Gastrocnemius medialis (tissue), 4 donors: ENCODE measurements around the gene ATG2A. TPM values are rescaled to one million over a fixed set of nuclear protein-coding genes. Genes with fewer than 3 reads are reported as not detected.

ENCODE experiments used
- ATAC-seq, 2 donors: fragments of 150-250 bp; one replicate each; pipeline ENCODE4 v1.9.1; 2016
- DNase-seq, 2 donors: peaks; one replicate each; pipeline ENCODE4 v3.0.0-alpha.2; 2019
- H3K27ac ChIP-seq, 4 donors: fragments of 200-600 bp; sonication (generic); 1 replicate in 1 of 4; 2 replicates in 3 of 4; pipeline ENCODE4 v1.5.1; 2016 to 2018; ENCODE audit warnings: mild to moderate bottlenecking in 2 of 4, moderate library complexity in 1 of 4
- H3K27me3 ChIP-seq, 3 donors: fragments of 200-600 bp; sonication (generic) in 2 of 3; 1 replicate in 1 of 3; 2 replicates in 2 of 3; pipeline versions ENCODE4 v1.5.1 to v1.6.0; 2016 to 2019; ENCODE audit warnings: mild to moderate bottlenecking in 1 of 3, moderate library complexity in 1 of 3
- H3K36me3 ChIP-seq, 2 donors: fragments of 200-600 bp; sonication (generic) in 1 of 2; one replicate each; pipeline ENCODE4 v1.5.1; 2017 to 2018
- H3K4me1 ChIP-seq, 2 donors: fragments of 200-600 bp; sonication (generic) in 1 of 2; one replicate each; pipeline ENCODE4 v1.5.1; 2016 to 2017; ENCODE audit warnings: mild to moderate bottlenecking in 2 of 2
- H3K4me3 ChIP-seq, 4 donors: fragments of 200-600 bp; sonication (generic) in 3 of 4; 1 replicate in 1 of 4; 2 replicates in 3 of 4; pipeline ENCODE4 v1.5.1; 2016 to 2019; ENCODE audit warnings: mild to moderate bottlenecking in 2 of 4
- H3K9me3 ChIP-seq, 3 donors: fragments of 200-600 bp; sonication (generic) in 2 of 3; 1 replicate in 1 of 3; 2 replicates in 2 of 3; pipeline ENCODE4 v1.5.1; 2016 to 2019
- CTCF ChIP-seq, 5 experiments: fragments of 450-650 bp in 3 of 5; fragments of 200-600 bp in 2 of 5; sonication (generic) in 2 of 5; IDR thresholded peaks in 4 of 5; conservative IDR thresholded peaks in 1 of 5; 1 replicate in 4 of 5; 2 replicates in 1 of 5; pipeline ENCODE4 v1.5.1; 2016 to 2019; ENCODE audit warnings: antibody characterized with exemption in 5 of 5, mild to moderate bottlenecking in 3 of 5, moderate library complexity in 3 of 5
- POLR2A ChIP-seq, 2 donors: fragments of 450-650 bp; IDR thresholded peaks; one replicate each; pipeline ENCODE4 v1.6.1; 2017; ENCODE audit warnings: antibody characterized with exemption in 2 of 2, mild to moderate bottlenecking in 2 of 2, moderate library complexity in 2 of 2
- in situ Hi-C, 4 donors: fragments of 200-750 bp; cut with MboI; loops; one replicate each; pipeline versions ENCODE4 v1.15.0 to v1.8.0; 2017; ENCODE audit warnings: low sequenced_read_pairs in 4 of 4
- intact Hi-C: fragments of 100-400 bp; cut with DNase I; formaldehyde crosslinking; loops from one replicate; pipeline ENCODE4 v1.15.1; 2023; ENCODE audit warnings: low total_unique reads
- total RNA-seq, 4 donors: library from RNA; depleted of rRNA; stranded (reverse); fragments of >200 nt; gene quantifications; one replicate each; pipeline versions ENCODE4 v1.1.0 to v1.2.3, GENCODE V29; 2016

Gene ATG2A
- total RNA-seq, 4 donors from 2014 or later = 10.7 to 97.5 (median 37.9) TPM

DNA sequence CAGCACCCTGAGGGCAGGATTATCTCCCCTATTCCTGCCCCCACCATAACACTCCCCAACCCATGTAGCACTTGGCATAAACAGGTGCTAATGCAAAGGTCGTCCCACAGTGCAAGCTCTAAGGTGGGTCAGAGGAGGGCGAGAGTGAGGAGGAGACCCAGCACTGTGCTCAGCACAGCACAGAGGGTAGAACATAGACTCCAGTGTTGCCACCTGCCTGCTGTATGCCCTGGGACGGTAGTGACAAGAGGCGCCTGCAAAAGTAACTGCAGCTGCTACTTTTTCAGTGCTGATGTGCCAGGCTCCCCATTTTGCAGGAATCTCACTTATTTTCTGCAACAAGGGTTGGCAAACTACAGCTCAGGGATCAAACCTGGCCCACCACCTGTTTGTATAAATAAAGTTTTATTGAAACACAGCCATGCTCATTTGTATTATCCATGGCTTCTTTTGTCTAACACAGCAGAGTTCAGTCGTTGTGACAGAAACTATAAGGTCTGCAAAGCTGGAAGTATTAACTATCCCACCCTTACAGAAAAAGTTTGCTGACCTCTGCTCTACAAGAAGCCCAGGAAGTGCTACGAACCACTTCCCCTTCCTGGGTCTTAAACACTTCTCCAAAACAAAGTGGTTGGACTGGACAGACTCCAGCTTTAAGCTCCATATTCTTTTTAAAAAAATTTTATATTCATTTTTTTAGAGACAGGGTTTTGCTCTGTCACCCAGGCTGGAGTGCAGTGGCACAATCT lies 55.6 kb downstream of the ATG2A start:
- Histone ChIP-seq H3K4me1 (peaks cover 80 to 87% of the 10 kb centered on the region in 2 donors), H3K4me3 (no peak overlapping the region), H3K27ac (peak overlapping the region; percentile 88 to 94 (median 93)), H3K27me3 (no peaks in the 10 kb centered on the region), H3K36me3 (no peaks in the 10 kb centered on the region), H3K9me3 (no peaks in the 10 kb centered on the region)
- DNase-seq = no peak
- intact Hi-C loops = no loop called here
- no peak for TF ChIP-seq POLR2A (IDR thresholded peaks at IDR 0.05)
- no peak for TF ChIP-seq CTCF (IDR thresholded peaks at IDR 0.05 in 4 of 5, conservative IDR thresholded peaks at IDR 0.05 in 1 of 5)
- ATAC-seq = no peak
- in situ Hi-C loops = no loop called here

DNA sequence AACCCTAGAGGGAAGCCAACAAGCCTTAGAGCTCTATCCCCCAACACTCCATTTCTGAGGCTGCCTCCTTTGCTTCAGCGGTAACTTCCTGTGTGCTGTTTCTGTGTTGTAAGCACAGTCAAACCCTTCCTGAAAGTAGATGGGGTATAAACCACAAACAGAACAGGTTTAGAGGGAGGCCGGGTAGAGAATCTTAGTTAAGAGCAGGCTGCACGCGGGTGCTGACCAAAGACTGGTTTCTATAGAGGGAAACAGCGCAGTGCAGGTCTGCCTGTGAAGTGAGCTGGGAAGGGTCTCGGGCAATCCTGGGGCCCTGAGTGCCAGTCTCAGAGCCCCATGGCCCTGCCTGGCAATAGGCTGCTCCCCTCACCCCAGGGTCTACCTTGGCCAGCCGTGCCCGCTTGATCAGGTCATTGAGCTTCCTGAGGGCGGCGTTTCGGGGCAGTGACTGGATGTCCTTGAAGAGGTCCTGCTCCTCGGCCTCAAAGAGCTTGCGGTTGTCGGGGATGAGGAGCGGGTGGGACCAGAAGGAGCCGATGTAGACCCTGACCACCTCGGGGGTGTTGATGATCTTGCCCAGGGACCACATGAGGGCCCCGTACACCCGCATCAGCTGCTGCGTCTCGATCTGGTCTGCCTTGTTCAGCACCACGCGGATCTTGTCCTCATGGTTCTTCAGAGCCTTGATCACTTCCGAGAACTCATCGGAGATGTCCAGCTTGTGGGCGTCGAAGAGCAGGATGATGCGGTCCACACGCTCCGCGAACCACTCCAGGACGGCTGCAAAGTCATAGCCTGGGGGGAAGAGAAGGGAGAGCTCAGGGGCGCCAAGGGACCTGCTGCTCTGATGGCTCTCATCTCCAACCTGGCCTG lies 57.2 kb downstream of the ATG2A start:
- H3K4me1 ChIP-seq = peaks cover 83 to 87% of the 10 kb centered on the region in 2 donors
- ATAC-seq (no peak), DNase-seq (no peak)
- H3K4me3 ChIP-seq = no peak overlapping the region
- no peaks in the 10 kb centered on the region for H3K27me3 ChIP-seq
- in situ Hi-C loops (no loop called here), intact Hi-C loops (loop anchor here (5.0 to 10.0 kb wide), 2 partner anchors 255 to 718 kb away; partner anchors contain the start of genes EHBP1L1, TM7SF2 and ZNHIT2)
- peak overlapping the region; percentile 90 to 94 (median 92) for H3K27ac ChIP-seq
- TF ChIP-seq CTCF (IDR thresholded peaks at IDR 0.05 in 4 of 5, conservative IDR thresholded peaks at IDR 0.05 in 1 of 5) (no peak), POLR2A (IDR thresholded peaks at IDR 0.05) (no peak)
- no peaks in the 10 kb centered on the region for H3K36me3 ChIP-seq
- no peaks in the 10 kb centered on the region for H3K9me3 ChIP-seq

GRCh38 chr11:64858467-64859263 lies 58.3 kb downstream of the ATG2A start:
- TF ChIP-seq POLR2A (IDR thresholded peaks at IDR 0.05) (peak; percentile 61 to 65), CTCF (IDR thresholded peaks at IDR 0.05 in 4 of 5, conservative IDR thresholded peaks at IDR 0.05 in 1 of 5) (no peak)
- peak overlapping the region; percentile 90 to 94 (median 92) for H3K27ac ChIP-seq
- no peaks in the 10 kb centered on the region for H3K9me3 ChIP-seq
- intact Hi-C loops = loop anchor here (5.0 to 10.0 kb wide), 2 partner anchors 256 to 719 kb away; partner anchors contain the start of genes EHBP1L1, TM7SF2 and ZNHIT2
- H3K27me3 ChIP-seq = no peaks in the 10 kb centered on the region
- H3K4me1 ChIP-seq = peaks cover 83 to 87% of the 10 kb centered on the region in 2 donors
- peak overlapping the region in 1 of 4 donors; percentile 15 for H3K4me3 ChIP-seq
- ATAC-seq (peak; percentile 74 to 85), DNase-seq (peak; percentile 96 to 99)
- in situ Hi-C loops = no loop called here
- H3K36me3 ChIP-seq = no peaks in the 10 kb centered on the region

GRCh38 chr11:64857485-64857884 lies 59.5 kb downstream of the ATG2A start:
- Histone ChIP-seq H3K4me1 (peaks cover 83 to 87% of the 10 kb centered on the region in 2 donors), H3K36me3 (no peaks in the 10 kb centered on the region), H3K27ac (peak overlapping the region; percentile 90 to 94 (median 92)), H3K4me3 (no peak overlapping the region), H3K27me3 (no peaks in the 10 kb centered on the region), H3K9me3 (no peaks in the 10 kb centered on the region)
- TF ChIP-seq CTCF (IDR thresholded peaks at IDR 0.05 in 4 of 5, conservative IDR thresholded peaks at IDR 0.05 in 1 of 5) = no peak
- TF ChIP-seq POLR2A (IDR thresholded peaks at IDR 0.05) = no peak
- intact Hi-C loops (loop anchor here (5.0 to 10.0 kb wide), 2 partner anchors 257 to 720 kb away; partner anchors contain the start of genes EHBP1L1, TM7SF2 and ZNHIT2), in situ Hi-C loops (no loop called here)
- DNase-seq (no peak), ATAC-seq (no peak)
